Esophagus muscularis mucosa (tissue), 4 donors: ENCODE data around the gene RALGPS2.

ENCODE experiments used
- CTCF ChIP-seq, 3 experiments: fragments of 200-600 bp in 2 of 3; fragments of 450-650 bp in 1 of 3; sonication (generic) in 2 of 3; IDR thresholded peaks; one replicate each; pipeline ENCODE4 v1.5.1; 2017 to 2019; ENCODE audit warnings: antibody characterized with exemption in 3 of 3, mild to moderate bottlenecking in 2 of 3, moderate library complexity in 1 of 3
- EP300 ChIP-seq: sonication (generic); formaldehyde crosslinking; IDR thresholded peaks from one replicate; pipeline ENCODE4 v1.6.1; 2017; ENCODE audit warnings: antibody characterized with exemption
- POLR2A ChIP-seq: fragments of 450-650 bp; IDR thresholded peaks from one replicate; pipeline ENCODE4 v1.6.1; 2017; ENCODE audit warnings: antibody characterized with exemption, moderate library complexity, mild to moderate bottlenecking, low read depth

DNA sequence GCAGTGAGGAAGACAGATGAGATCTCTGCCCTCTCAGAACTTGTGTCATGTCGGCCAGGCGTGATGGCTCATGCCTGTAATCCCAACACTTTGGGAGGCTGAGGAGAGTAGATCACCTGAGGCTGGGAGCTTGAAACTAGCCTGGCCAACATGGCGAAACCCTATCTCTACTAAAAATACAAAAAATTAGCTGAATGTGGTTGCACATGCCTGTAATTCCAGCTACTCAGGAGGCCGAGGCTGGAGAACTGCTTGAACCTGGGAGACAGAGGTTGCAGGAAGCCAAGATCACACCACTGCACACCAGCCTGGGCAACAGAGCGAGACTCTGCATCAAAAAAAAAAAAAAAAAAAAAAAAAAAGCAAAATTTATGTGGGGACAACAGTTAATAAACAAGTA, 40.9 kb upstream of the RALGPS2 start:
- TF ChIP-seq POLR2A (no peak), EP300 (no peak), CTCF (IDR thresholded peaks at IDR 0.05) (no peak)
